Panc1 (cell line): Measurements from ENCODE around the gene SPOCK1. TPM values are rescaled to one million over a fixed set of nuclear protein-coding genes. Genes with fewer than 3 reads are reported as not detected.

Experiments used
- ATAC-seq: fragments of 200-7000 bp; cut with Tn5 transposase; 2 replicates; pipeline ENCODE4 v1.9.1; 2020; ENCODE audit warnings: mild to moderate bottlenecking, moderate library complexity
- BruUV-seq: library from RNA; stranded (reverse); fragments of 400-500 nt; replicated peaks from 2 replicates; lab custom pipeline; 2021; lab: Mats Ljungman, UMichigan
- CTCF ChIA-PET: fragments of 300-600 bp; sonication (Branson Sonifier 250); formaldehyde crosslinking; loops from one replicate; lab custom pipeline; 2022; ENCODE audit warnings: antibody characterized with exemption; lab: Charles Lee
- POLR2A ChIA-PET: fragments of 300-600 bp; sonication (Branson Sonifier 250); formaldehyde crosslinking; loops from one replicate; lab custom pipeline; 2022; ENCODE audit warnings: antibody characterized with exemption; lab: Charles Lee
- DNase-seq: peaks from one replicate; pipeline ENCODE4 v3.0.0-alpha.2; 2010; ENCODE audit warnings: low read depth, low spot score
- H3K27ac ChIP-seq: 2 replicates; pipeline ENCODE4 v1.5.1; 2011; ENCODE audit warnings: mild to moderate bottlenecking, low read length, inconsistent platforms
- H3K27me3 ChIP-seq: fragments of 200-500 bp; sonication (Bioruptor generic); 2 replicates; pipeline ENCODE4 v1.6.0; 2014; ENCODE audit warnings: low read length, inconsistent platforms; ENCODE audit not compliant: control insufficient read depth, insufficient read depth
- H3K36me3 ChIP-seq: fragments of 200-500 bp; sonication (Bioruptor generic); 2 replicates; pipeline ENCODE4 v1.5.1; 2014; ENCODE audit warnings: inconsistent platforms, mild to moderate bottlenecking, low read length, moderate library complexity; ENCODE audit not compliant: control insufficient read depth, insufficient read depth
- H3K4me1 ChIP-seq: 2 replicates; pipeline ENCODE4 v1.5.1; 2011; ENCODE audit warnings: inconsistent platforms, mild to moderate bottlenecking, low read length, moderate library complexity; ENCODE audit not compliant: control insufficient read depth, insufficient read depth
- H3K4me3 ChIP-seq, 2 experiments: 2 replicates each; pipeline ENCODE4 v1.5.1; 2011 to 2012; ENCODE audit warnings: low read depth in 2 of 2, low read length in 2 of 2, mild to moderate bottlenecking in 2 of 2, inconsistent platforms in 1 of 2, moderate library complexity in 1 of 2
- H3K9me3 ChIP-seq: fragments of 200-500 bp; sonication (Bioruptor generic); 2 replicates; pipeline ENCODE4 v1.5.1; 2014; ENCODE audit warnings: low read depth, mild to moderate bottlenecking, inconsistent platforms, low read length, moderate library complexity; ENCODE audit not compliant: control insufficient read depth, insufficient read depth
- CTCF ChIP-seq: fragments of 450-650 bp; IDR thresholded peaks from 2 replicates; pipeline ENCODE4 v1.5.1; 2017; ENCODE audit warnings: mild to moderate bottlenecking
- POLR2AphosphoS5 ChIP-seq: IDR thresholded peaks from 2 replicates; pipeline ENCODE4 v1.6.1; 2012; ENCODE audit warnings: mild to moderate bottlenecking, low read depth, low read length, moderate library complexity
- REST ChIP-seq, 2 experiments: IDR thresholded peaks; 2 replicates each; pipeline ENCODE4 v1.6.1; 2011 to 2012; ENCODE audit warnings: low read depth in 2 of 2, control low read depth in 1 of 2, low read length in 1 of 2, mild to moderate bottlenecking in 1 of 2, moderate library complexity in 1 of 2; ENCODE audit not compliant: insufficient read depth in 1 of 2
- SIN3A ChIP-seq: IDR thresholded peaks from 2 replicates; pipeline ENCODE4 v1.6.1; 2012; ENCODE audit warnings: low read depth, mild to moderate bottlenecking, low read length, moderate library complexity, borderline replicate concordance; ENCODE audit not compliant: insufficient read depth
- TCF7L2 ChIP-seq: IDR thresholded peaks from 2 replicates; pipeline ENCODE4 v1.6.1; 2011; ENCODE audit warnings: mild to moderate bottlenecking, low read depth, low read length, inconsistent platforms
- in situ Hi-C: cut with HindIII; loops from 2 replicates; pipeline ENCODE4 v1.10.0; 2016; ENCODE audit warnings: low sequenced_read_pairs, low pct_unique_long_range_greater_than_20kb
- intact Hi-C: fragments of 100-400 bp; cut with micrococcal nuclease; formaldehyde crosslinking; loops from one replicate; pipeline ENCODE4 v1.10.0; 2022; ENCODE audit not compliant: unreplicated experiment
- total RNA-seq: library from RNA; stranded (reverse); gene quantifications from one replicate; pipeline ENCODE4 v1.2.1, GENCODE V29; 2021; ENCODE audit not compliant: unreplicated experiment

SPOCK1 gene
- total RNA-seq, 1 experiment from 2014 or later, result 15.6 TPM

GRCh38 chr5:137415231-137415681 lies 83.9 kb downstream of the SPOCK1 start:
- H3K36me3 ChIP-seq, result no peaks in the 10 kb centered on the region
- no peaks in the 10 kb centered on the region for H3K4me1 ChIP-seq
- intact Hi-C loops (no loop called here), in situ Hi-C loops (no loop called here)
- no peaks in the 10 kb centered on the region for H3K27me3 ChIP-seq
- TF ChIP-seq CTCF, result no peak
- no peak for TF ChIP-seq POLR2AphosphoS5
- no peak for TF ChIP-seq TCF7L2
- no peak for TF ChIP-seq SIN3A
- TF ChIP-seq REST (IDR thresholded peaks at IDR 0.05; ENCODE audit: insufficient read depth in 1 of 2, low read depth in 2 of 2, low read length in 1 of 2), result no peak
- no peak overlapping the region for H3K4me3 ChIP-seq
- peak; percentile 58 for DNase-seq
- CTCF ChIA-PET, result no interaction called here
- peak; percentile 66; the same call in 1 of the 2 replicates for ATAC-seq
- POLR2A ChIA-PET, result no interaction called here
- no TSS peak for BruUV-seq
- H3K9me3 ChIP-seq, result no peaks in the 10 kb centered on the region
- H3K27ac ChIP-seq, result no peak overlapping the region

GRCh38 chr5:137414112-137414755 lies 84.9 kb downstream of the SPOCK1 start:
- ChIA-PET POLR2A (no interaction called here), CTCF (no interaction called here)
- Histone ChIP-seq H3K27ac (no peak overlapping the region), H3K4me3 (no peak overlapping the region), H3K27me3 (no peaks in the 10 kb centered on the region), H3K9me3 (no peaks in the 10 kb centered on the region), H3K36me3 (no peaks in the 10 kb centered on the region), H3K4me1 (no peaks in the 10 kb centered on the region)
- in situ Hi-C loops, result no loop called here
- ATAC-seq (no peak), DNase-seq (no peak)
- intact Hi-C loops, result no loop called here
- no TSS peak for BruUV-seq
- no peak for TF ChIP-seq SIN3A
- no peak for TF ChIP-seq REST (IDR thresholded peaks at IDR 0.05; ENCODE audit: insufficient read depth in 1 of 2, low read depth in 2 of 2, low read length in 1 of 2)
- no peak for TF ChIP-seq CTCF
- TF ChIP-seq POLR2AphosphoS5, result no peak
- no peak for TF ChIP-seq TCF7L2
